ENCODE measurements around the gene CHRNA4. TPM values are rescaled to one million over a fixed set of nuclear protein-coding genes. Genes with fewer than 3 reads are reported as not detected.
"Not testable (repeated sequence)": the region's sequence is repeated elsewhere in the genome, so short reads cannot be mapped to it uniquely, and the experiment has no call there.

Gene CHRNA4
- polyA plus RNA-seq, 1 donor, result 0.25 TPM

DNA sequence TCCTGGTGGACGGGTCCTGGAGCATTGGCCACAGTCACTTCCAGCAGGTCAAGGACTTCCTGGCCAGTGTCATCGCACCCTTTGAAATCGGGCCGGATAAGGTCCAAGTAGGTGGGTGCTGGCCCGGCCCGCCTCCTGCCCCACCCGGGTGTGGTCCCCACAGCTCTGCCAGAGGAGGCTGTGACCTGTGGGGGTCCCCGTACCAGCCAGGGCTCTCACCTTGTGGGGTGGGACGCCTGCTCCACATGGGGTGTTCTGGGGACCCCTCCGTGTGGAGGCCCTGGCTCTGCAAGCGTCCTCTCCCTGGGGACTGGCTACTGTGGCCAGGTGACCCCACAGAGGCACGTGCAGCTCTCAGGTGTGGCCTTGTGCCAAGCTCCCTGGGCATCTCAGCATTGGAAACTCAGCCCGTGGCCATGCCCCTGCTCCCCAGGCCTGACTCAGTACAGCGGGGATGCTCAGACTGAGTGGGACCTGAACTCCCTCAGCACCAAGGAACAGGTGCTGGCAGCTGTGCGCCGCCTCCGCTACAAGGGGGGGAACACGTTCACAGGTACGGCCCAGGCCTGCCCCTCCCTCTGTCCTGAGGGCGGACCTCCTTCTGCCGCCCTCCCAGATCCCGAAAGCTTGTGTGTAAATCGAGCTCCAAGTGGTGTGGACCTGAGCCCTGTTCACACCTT, 53.5 kb downstream of the CHRNA4 start:
- no peak for DNase-seq

DNA sequence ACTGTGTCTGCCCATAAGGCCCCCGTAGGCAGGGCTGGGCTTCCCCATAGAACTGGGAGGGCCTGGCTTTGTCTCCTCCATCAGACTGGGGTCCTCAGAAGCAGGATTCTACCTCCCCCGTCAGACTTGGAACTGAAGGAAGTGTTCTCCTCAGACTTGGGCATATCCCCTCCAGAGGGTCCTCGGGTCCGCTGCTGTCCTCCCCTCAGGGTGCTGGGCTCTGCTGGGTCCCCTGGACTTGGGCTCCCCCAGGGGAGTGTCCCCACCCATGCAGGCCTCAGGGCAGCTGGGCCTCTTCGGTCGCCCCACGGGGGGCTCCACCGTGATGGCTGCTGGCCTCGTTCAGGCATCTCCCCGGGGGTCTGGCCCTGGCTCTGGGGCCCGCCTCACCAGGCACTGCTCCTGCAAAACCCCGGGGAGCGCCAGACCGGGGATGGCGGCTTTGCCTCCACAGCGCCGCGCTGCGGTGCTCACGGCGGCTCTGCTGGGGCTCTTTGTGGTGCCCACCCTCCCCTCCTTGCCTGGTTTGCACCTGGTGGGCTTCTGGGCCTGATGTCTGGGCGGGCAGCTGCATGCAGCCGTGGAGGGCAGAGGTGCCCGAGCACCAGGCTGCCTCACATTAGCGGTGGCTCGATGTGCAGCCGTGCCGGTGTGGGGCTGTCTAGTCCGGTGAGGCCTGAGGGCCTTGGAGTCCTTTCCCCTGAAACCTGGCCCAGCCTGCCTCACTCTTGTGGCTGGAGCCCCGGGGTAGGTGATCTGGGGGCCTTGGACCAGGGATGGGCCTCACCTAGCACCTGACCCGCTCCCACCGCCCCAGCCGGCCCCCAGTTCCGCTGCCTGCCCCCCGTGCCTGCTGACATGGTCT, 54.2 kb downstream of the CHRNA4 start:
- DNase-seq, result no peak

DNA sequence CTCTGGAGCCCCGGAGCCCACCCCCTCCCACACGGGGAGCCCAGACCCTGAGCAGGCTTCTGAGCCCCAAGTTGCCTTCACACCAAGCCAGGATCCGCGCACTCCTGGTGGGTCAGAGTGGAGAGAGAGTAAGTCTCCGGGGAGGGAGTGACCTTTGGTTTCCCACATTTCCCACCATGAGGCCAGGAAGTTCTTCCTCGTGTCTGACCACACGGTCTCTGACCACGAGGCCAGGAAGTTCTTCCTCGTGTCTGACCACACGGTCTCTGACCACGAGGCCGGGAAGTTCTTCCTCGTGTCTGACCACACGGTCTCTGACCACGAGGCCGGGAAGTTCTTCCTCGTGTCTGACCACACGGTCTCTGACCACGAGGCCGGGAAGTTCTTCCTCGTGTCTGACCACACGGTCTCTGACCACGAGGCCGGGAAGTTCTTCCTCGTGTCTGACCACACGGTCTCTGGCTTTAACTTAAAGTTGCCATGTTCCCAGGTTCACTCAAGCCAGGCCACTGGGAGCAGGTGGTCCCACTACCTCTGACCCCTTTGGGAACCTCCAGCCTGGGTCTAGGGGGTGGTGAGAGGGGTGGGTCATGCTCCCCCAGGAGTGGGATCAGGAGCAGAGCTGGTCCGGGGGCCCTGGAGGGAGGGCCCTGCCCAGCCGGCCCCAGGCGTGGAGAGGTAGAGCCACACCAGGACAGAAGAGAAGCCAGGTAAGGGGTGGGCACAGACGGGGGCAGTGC, 55.0 kb downstream of the CHRNA4 start:
- not testable (repeated sequence) for DNase-seq

DNA sequence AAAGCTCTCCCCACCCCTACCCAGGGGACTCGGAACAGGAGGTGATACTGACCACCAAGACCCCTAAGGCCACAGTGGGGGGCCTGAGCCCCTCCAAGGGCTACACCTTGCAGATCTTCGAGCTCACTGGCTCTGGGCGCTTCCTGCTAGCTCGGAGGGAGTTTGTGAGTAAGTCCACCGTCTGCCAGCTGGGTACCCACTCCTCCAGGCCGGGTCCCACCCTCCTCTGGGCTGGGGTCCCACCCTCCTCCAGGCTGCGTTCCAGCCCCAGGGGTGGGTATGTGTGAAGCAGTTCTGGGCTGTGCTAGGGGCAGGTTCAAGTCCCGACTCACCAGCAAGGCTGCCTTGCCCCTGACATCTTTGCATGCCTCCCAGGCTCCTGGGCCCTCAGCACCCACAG, 55.8 kb downstream of the CHRNA4 start:
- DNase-seq, result no peak

DNA sequence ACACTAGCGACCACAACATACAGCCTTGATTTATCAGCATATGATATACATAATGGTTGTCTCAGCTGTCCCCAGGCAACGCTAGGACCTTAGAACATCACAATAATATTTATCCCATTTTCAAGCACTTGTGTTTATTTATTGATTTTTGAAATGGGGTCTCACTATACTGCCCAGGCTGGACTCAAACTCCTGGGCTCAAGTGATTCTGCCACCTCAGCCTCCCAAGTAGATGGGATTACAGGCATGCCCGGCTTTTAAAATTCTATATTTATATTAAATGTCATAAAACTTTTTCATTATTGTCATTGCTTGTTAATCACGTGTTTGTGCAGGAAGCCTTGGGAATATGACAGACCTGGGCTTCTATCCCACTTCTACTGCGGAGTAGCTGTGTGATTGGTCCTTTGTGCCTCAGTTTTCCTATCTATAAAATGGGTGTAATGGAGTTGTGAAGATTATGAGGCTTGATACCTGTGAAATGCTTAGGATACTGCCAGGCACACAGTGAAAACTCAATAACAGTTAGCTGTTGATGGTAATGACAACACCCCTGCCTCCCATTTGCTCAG, 58.0 kb downstream of the CHRNA4 start:
- no peak for DNase-seq

DNA sequence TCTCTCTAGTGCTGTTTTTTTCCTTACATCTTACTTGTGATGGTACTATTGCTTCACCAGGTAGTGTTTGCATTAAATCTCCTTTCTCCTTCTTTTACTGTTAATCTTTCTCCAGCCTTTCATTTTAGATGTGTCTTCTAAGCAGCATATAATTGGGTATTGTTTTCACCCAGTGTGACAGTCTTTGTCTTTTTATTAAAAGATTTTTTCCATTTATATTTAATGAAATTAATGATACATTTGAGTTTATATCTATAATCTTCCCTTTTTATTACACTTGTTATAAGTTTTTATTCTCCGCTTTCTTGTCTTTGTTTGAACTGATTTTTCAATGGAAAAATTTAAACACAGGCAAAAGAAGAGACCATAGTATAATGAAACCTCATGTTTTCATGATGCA, 59.5 kb downstream of the CHRNA4 start:
- no peak for DNase-seq

DNA sequence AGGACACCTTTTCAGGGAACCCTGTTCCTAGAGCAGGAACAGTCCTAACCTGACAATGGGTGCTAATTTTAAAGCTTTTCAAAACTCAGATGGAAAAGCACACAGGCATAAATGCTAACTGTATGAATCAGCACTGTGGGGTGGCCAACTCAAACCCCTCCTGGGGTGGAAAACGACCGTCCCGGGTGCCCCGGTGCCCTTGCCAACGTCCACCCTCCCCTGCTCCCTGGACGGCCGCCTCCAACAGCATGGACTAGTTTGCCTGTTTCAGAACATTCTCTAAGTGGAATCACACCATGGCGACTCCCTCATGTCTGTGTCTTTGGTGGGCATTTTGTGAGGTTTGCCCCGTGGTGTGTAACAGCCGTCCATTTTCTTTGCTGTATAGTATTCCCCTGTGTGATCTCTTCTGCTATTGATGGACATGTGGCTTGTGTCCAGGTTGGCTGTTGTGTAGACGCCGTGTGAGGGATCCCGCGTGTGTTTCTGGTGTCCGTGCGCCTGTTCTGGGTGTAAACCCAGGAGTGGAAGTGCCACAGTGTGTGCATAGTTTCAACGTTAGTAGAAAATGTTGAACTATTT, 62.3 kb downstream of the CHRNA4 start:
- DNase-seq, result no peak

DNA sequence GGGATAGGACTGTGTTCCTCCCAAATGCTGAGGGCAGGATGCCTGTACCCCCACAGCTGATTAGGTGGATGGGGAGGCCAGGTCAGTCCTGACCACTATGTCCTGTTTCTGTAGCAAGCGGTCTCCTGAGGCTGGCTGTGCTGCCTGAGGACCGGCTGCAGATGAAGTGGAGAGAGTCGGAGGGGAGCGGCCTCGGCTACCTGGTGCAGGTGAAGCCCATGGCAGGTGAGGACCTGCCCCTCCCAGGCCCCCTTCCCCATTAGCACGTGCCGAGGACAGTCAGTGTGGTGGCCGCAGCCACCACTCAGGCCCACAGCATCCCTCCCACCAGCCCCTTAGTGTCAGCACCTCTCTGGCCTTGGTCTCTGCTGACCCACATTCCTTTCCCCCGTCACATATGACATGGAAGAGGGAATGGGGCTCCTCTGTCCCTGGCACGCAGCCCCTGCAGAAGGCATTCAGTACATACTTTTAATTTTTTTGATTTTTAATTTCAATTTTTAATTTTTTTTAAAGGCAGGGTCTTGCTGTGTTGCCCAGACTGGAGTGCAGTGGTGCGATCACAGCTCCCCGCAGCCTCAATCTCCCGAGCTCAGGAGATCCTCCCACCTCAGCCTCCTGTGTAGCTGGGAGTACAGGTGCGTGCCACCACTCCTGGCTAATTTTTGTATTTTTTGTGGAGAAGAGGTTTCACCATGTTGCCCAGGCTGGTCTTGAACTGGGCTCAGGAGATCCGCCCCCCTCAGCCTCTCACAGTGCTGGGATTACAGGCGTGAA, 63.2 kb downstream of the CHRNA4 start:
- DNase-seq, result no peak

DNA sequence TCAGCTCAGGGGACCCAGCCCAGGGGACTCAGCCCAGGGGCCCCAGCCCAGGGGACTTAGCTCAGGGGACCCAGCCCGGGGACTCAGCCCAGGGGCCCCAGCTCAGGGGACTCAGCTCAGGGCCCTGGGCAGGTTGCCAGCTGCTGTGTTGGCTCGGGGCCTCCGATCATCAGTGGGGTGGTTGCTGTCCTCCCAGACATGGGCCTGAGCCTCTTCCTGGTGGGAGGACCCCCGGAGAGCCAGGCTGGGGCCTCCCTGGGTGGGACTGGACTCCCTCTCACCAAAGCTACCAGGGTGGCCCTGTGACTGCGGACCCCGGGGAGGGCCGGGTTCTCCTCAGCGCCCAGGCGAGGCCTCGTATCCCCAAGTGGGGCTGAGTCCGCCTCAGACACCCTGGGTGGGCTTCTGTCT, 63.8 kb downstream of the CHRNA4 start:
- no peak for DNase-seq

DNA sequence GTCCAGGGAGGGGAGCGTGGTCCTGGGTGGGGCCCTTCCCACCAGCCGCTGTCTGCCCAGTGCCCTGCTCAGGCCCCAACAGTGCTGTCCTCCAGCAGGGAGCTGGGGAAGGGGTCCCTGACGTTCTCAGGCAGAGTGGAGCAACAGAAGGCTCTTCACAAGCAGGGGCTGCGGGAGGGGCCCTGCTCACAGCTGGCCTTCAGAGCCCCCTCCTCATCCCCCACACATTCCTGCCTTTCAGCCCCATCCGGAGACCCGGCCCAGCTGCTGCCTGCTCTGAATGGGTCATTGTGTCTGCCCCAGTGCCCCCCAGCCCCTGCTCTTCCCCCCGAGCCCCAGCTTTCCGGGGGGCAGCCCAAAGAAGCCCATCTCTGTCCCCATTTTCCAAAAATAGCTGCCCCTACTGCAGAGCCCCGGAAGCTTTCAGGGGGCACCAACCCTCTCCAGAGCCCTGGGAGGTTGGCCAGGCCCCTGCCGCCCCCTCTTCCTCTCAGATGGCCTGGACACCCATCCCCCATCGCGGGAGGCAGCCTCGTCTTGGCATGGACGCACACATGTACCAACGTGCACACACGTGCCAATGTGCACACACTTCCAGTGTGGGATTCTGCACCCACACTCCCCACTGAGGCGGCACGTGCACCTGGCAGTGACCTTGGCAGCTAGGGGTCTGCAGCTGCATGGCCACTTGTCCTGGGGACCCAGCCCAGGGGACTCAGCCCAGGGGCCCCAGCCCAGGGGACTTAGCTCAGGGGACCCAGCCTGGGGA, 64.4 kb downstream of the CHRNA4 start:
- no peak for DNase-seq

DNA sequence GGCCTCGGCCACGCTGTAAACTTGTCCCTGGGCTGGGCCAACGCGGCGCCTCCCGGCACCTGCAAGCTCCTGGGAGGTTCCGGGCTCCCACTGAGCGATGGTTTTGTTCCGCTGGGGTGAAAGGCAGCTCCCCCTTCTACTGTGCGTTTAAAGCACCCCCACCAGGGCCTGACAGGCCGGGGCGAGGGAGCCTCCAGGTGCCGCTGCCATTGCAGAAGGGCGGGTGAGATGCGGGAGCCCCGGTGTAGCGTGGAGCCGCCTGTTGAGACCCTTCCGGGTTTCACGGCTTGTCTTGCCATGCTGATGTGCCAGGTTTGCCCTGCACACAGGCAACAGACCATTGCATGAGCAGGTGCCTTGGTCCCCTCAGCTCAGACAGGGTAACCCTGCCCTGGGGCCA, 65.3 kb downstream of the CHRNA4 start:
- no peak for DNase-seq

DNA sequence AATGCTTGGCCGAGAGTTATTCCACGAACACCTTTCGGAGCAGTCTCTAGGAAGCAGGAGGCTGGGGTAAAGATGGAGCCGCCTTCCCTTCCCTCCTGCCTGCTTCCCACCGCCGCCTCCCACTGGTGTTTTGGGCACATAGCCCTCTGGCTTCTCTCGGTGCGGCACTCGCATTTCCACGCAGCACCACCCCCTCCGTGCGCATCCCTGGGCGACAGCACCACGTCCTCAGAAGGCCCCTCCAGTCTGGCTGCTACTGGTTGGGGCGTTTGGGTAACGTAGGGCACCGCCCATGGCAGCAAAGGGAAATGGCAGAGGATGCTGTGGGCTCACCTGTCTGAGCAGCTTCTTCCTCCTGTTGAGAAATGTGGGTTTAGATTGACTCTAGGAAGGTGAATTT, 65.7 kb downstream of the CHRNA4 start:
- DNase-seq, result no peak

DNA sequence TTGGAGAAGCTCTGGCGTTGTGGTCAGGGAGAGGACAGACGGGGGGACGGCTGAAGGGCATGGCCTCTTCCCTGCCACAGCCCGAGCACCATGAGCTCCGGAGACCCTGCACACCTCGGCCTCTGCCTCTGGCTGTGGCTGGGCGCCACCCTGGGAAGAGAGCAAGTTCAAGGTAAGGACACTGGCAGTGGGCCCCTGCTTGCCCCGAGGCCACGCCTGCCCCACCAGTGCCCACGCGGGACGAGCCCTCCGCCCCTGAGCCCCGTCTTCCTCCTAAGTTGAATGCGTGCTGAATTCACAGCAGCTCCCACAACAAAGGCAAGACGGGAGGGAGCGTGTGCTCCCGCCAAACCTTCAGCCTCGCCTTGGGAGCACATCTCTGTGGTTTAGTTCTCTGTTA, 66.1 kb downstream of the CHRNA4 start:
- DNase-seq, result no peak

DNA sequence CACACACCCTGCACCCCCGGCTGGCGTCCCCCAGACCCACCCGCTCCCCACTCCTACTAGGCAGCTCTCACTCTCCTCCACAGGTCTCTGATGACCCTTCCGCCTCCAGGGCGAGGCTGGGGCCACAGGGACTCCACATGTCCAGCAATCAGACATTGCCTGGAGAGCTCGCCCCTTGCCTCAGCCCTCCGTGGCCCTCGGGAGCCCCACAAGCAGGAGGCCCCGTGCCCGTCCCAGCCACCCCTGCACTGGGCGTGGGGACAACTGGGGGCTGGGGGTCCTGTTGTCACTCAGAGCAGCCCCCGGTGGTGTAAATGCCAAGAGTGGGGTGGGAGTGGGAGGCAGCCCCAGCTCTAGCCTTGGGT, 66.6 kb downstream of the CHRNA4 start:
- no peak for DNase-seq

DNA sequence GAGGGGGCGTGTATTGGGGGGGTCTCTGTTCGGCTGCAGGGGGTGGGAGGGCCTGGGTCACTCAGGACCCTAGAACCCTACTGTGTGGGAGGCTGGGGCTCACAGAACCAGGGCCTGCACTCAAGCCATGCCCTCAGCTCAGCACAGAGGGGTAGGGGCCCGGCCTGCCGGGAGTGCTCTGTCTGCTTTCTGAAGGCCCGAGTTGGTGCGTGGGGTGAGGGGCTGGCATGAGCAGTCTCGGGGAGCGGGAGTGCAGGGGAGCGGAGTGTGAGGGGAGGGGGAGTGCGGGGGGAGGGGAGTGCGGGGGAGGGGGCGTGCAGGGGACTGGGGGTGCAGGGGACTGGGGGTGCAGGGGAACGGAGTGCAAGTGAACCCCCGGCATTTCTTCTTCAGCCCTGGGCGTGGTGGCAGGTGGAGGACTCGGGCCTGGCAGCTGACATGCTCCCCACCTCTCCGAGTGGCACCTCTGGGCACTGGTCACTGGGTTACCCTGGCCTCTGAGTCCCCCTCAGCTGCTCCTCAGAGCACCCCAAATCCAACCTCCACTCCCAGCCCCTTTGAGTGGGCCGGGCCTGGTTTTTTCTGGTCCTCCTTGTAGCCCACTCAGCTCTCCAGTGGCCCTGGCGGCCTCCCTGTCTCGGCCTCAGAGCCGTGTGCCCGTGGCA, 67.1 kb downstream of the CHRNA4 start:
- no peak for DNase-seq

DNA sequence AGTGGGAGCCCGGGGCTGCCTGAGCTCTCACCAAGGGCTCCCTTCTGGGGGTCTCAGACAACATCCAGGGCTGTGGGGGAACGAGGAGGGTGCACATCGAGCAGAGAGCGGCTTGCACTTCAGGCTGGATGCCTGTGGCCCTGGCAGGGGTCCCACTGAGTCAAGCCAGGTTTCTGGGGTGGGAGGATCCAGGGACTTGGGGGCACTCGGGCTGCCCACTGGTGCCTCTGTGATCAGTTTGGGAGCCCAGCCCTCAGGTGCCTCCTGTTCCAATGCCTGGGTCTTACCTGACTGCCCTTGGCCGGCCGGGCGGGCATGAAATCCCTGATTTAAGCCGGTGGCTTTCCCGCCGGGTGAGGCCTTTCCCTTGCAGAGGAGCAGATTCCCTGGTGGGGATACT, 67.7 kb downstream of the CHRNA4 start:
- DNase-seq, result no peak

Data from hindlimb muscle (tissue), 1 donor.